Neutrophil (primary cell): ENCODE measurements around the gene LTBP1.

ENCODE experiments used
- H3K27ac ChIP-seq: fragments of 200-600 bp; sonication (generic); 2 replicates; pipeline ENCODE4 v1.5.1; 2016; ENCODE audit warnings: mild to moderate bottlenecking, moderate library complexity
- H3K27me3 ChIP-seq: fragments of 200-600 bp; sonication (generic); 2 replicates; pipeline ENCODE4 v1.6.0; 2016; ENCODE audit warnings: mild to moderate bottlenecking
- H3K36me3 ChIP-seq: fragments of 200-600 bp; sonication (generic); 2 replicates; pipeline ENCODE4 v1.5.1; 2017
- H3K4me1 ChIP-seq, 2 experiments: fragments of 200-600 bp in 1 of 2; sonication (generic) in 1 of 2; 1 replicate in 1 of 2; 2 replicates in 1 of 2; pipeline versions ENCODE4 v1.5.1 to v1.6.1; 2013 to 2016; ENCODE audit warnings: low read depth in 1 of 2, low read length in 1 of 2, mild to moderate bottlenecking in 1 of 2, moderate library complexity in 1 of 2; ENCODE audit not compliant: control insufficient read depth in 1 of 2, insufficient read depth in 1 of 2
- H3K4me3 ChIP-seq, 2 experiments: fragments of 200-600 bp in 1 of 2; sonication (generic) in 1 of 2; 1 replicate in 1 of 2; 2 replicates in 1 of 2; pipeline ENCODE4 v1.5.1; 2013 to 2016; ENCODE audit warnings: low read depth in 1 of 2, low read length in 1 of 2, mild to moderate bottlenecking in 1 of 2, moderate library complexity in 1 of 2
- H3K9me3 ChIP-seq: fragments of 200-600 bp; sonication (generic); 2 replicates; pipeline ENCODE4 v1.5.1; 2016
- TF ChIP-seq, protein P1 (sequence below): fragments of 200-600 bp; sonication (generic); IDR thresholded peaks from 2 replicates; pipeline ENCODE4 v1.5.1; 2016; ENCODE audit warnings: antibody characterized with exemption

The LTBP1 gene

GRCh38 chr2:33145459-33145858 is 198.7 kb downstream of the LTBP1 start:
- H3K9me3 ChIP-seq: peaks cover 3% of the 10 kb centered on the region

GRCh38 chr2:33146102-33146501 is 199.3 kb downstream of the LTBP1 start:
- Histone ChIP-seq H3K4me3 (no peak overlapping the region), H3K27ac (no peak overlapping the region), H3K27me3 (no peaks in the 10 kb centered on the region), H3K4me1 (peaks cover 5 to 12% of the 10 kb centered on the region in 2 experiments), H3K9me3 (peaks cover 3% of the 10 kb centered on the region), H3K36me3 (no peaks in the 10 kb centered on the region)
- TF ChIP-seq, protein P1, sequence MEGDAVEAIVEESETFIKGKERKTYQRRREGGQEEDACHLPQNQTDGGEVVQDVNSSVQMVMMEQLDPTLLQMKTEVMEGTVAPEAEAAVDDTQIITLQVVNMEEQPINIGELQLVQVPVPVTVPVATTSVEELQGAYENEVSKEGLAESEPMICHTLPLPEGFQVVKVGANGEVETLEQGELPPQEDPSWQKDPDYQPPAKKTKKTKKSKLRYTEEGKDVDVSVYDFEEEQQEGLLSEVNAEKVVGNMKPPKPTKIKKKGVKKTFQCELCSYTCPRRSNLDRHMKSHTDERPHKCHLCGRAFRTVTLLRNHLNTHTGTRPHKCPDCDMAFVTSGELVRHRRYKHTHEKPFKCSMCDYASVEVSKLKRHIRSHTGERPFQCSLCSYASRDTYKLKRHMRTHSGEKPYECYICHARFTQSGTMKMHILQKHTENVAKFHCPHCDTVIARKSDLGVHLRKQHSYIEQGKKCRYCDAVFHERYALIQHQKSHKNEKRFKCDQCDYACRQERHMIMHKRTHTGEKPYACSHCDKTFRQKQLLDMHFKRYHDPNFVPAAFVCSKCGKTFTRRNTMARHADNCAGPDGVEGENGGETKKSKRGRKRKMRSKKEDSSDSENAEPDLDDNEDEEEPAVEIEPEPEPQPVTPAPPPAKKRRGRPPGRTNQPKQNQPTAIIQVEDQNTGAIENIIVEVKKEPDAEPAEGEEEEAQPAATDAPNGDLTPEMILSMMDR: no peak

More at GRCh38 chr2:33145459-33145858, 198.7 kb downstream of the LTBP1 start:
- Histone ChIP-seq H3K36me3 (no peaks in the 10 kb centered on the region), H3K27ac (no peak overlapping the region), H3K4me3 (no peak overlapping the region), H3K27me3 (no peaks in the 10 kb centered on the region), H3K4me1 (peaks cover 5 to 12% of the 10 kb centered on the region in 2 experiments)
- TF ChIP-seq, protein P1: no peak

- H3K4me3 ChIP-seq: no peak overlapping the region
- H3K27me3 ChIP-seq: no peaks in the 10 kb centered on the region
- TF ChIP-seq, protein P1: no peak
- no peaks in the 10 kb centered on the region for H3K4me1 ChIP-seq
- no peak overlapping the region for H3K27ac ChIP-seq
- H3K9me3 ChIP-seq: no peaks in the 10 kb centered on the region
- H3K36me3 ChIP-seq: no peaks in the 10 kb centered on the region
Measured at GRCh38 chr2:33153008-33153407, 206.3 kb downstream of the LTBP1 start.

GRCh38 chr2:33158482-33159003 is 211.8 kb downstream of the LTBP1 start:
- no peaks in the 10 kb centered on the region for H3K9me3 ChIP-seq
- no peak overlapping the region for H3K27ac ChIP-seq
- H3K4me3 ChIP-seq: no peak overlapping the region
- no peaks in the 10 kb centered on the region for H3K4me1 ChIP-seq
- TF ChIP-seq, protein P1: no peak
- H3K36me3 ChIP-seq: no peaks in the 10 kb centered on the region
- H3K27me3 ChIP-seq: no peaks in the 10 kb centered on the region

GRCh38 chr2:33160191-33160590 is 213.4 kb downstream of the LTBP1 start:
- no peak overlapping the region for H3K27ac ChIP-seq
- no peaks in the 10 kb centered on the region for H3K9me3 ChIP-seq

More at GRCh38 chr2:33160191-33160590, 213.4 kb downstream of the LTBP1 start:
- Histone ChIP-seq H3K36me3 (no peaks in the 10 kb centered on the region), H3K27me3 (no peaks in the 10 kb centered on the region), H3K4me1 (no peaks in the 10 kb centered on the region), H3K4me3 (no peak overlapping the region)
- TF ChIP-seq, protein P1: no peak
